RWPE2 (cell line): ENCODE data around the gene LNPK.

ENCODE experiments used
- ATAC-seq: fragments of 200-7000 bp; cut with Tn5 transposase; 3 replicates; pipeline ENCODE4 v1.9.1; 2021; ENCODE audit warnings: low read depth
- DNase-seq: peaks from one replicate; pipeline ENCODE4 v3.0.0-alpha.2; 2020; ENCODE audit warnings: low spot score
- H3K27ac ChIP-seq: fragments of 450-650 bp; 2 replicates; pipeline ENCODE4 v1.5.1; 2017; ENCODE audit warnings: mild to moderate bottlenecking; ENCODE audit not compliant: poor library complexity, severe bottlenecking
- H3K27me3 ChIP-seq: fragments of 250-450 bp; sonication (Bioruptor Pico); 2 replicates; pipeline ENCODE4 v1.5.1; 2021; ENCODE audit warnings: mild to moderate bottlenecking, moderate library complexity; ENCODE audit not compliant: insufficient read depth, poor library complexity, severe bottlenecking
- H3K36me3 ChIP-seq: fragments of 250-450 bp; sonication (Bioruptor Pico); 2 replicates; pipeline ENCODE4 v1.5.1; 2020; ENCODE audit warnings: low read depth, mild to moderate bottlenecking, moderate library complexity
- H3K4me1 ChIP-seq: fragments of 250-450 bp; sonication (Bioruptor Pico); 2 replicates; pipeline ENCODE4 v1.5.1; 2021; ENCODE audit warnings: mild to moderate bottlenecking, moderate library complexity; ENCODE audit not compliant: insufficient read depth, poor library complexity, severe bottlenecking
- H3K4me3 ChIP-seq: fragments of 250-450 bp; sonication (Bioruptor Pico); 2 replicates; pipeline ENCODE4 v1.5.1; 2021; ENCODE audit warnings: mild to moderate bottlenecking, moderate library complexity; ENCODE audit not compliant: severe bottlenecking
- H3K9me3 ChIP-seq: fragments of 250-450 bp; sonication (Bioruptor Pico); 2 replicates; pipeline ENCODE4 v1.5.1; 2021; ENCODE audit warnings: mild to moderate bottlenecking, moderate library complexity; ENCODE audit not compliant: severe bottlenecking
- CTCF ChIP-seq: fragments of 450-650 bp; IDR thresholded peaks from one replicate; pipeline ENCODE4 v1.5.1; 2017; ENCODE audit warnings: mild to moderate bottlenecking, moderate library complexity; ENCODE audit not compliant: poor library complexity, severe bottlenecking

The LNPK gene

GRCh38 chr2:175892046-175892445 is 110.0 kb downstream of the LNPK start:
- no peak overlapping the region for H3K4me3 ChIP-seq
- DNase-seq, result no peak
- H3K36me3 ChIP-seq, result no peaks in the 10 kb centered on the region
- ATAC-seq, result no peak
- H3K27me3 ChIP-seq, result no peaks in the 10 kb centered on the region
- H3K27ac ChIP-seq, result no peak overlapping the region
- H3K4me1 ChIP-seq, result no peaks in the 10 kb centered on the region
- no peak for TF ChIP-seq CTCF
- H3K9me3 ChIP-seq, result no peaks in the 10 kb centered on the region

GRCh38 chr2:175890636-175891242 is 111.3 kb downstream of the LNPK start:
- Histone ChIP-seq H3K27ac (no peak overlapping the region), H3K36me3 (no peaks in the 10 kb centered on the region), H3K4me1 (no peaks in the 10 kb centered on the region), H3K4me3 (no peak overlapping the region), H3K27me3 (no peaks in the 10 kb centered on the region), H3K9me3 (no peaks in the 10 kb centered on the region)
- ATAC-seq, result no peak
- no peak for DNase-seq
- TF ChIP-seq CTCF, result no peak

- DNase-seq (no peak), ATAC-seq (no peak)
- no peak for TF ChIP-seq CTCF
- H3K36me3 ChIP-seq, result no peaks in the 10 kb centered on the region
- no peaks in the 10 kb centered on the region for H3K9me3 ChIP-seq
- H3K27me3 ChIP-seq, result no peaks in the 10 kb centered on the region
- H3K4me1 ChIP-seq, result no peaks in the 10 kb centered on the region
- H3K27ac ChIP-seq, result no peak overlapping the region
- H3K4me3 ChIP-seq, result no peak overlapping the region
These were observed 112.3 kb downstream of the LNPK start for GRCh38 chr2:175889701-175890302.

- H3K36me3 ChIP-seq, result no peaks in the 10 kb centered on the region
- no peak overlapping the region for H3K4me3 ChIP-seq
- no peak overlapping the region for H3K27ac ChIP-seq
- DNase-seq (no peak), ATAC-seq (no peak)
- H3K4me1 ChIP-seq, result no peaks in the 10 kb centered on the region
- H3K27me3 ChIP-seq, result no peaks in the 10 kb centered on the region
- no peak for TF ChIP-seq CTCF
- H3K9me3 ChIP-seq, result no peaks in the 10 kb centered on the region
These were observed 114.3 kb downstream of the LNPK start for GRCh38 chr2:175887776-175888175.

- Histone ChIP-seq H3K27ac (no peak overlapping the region), H3K4me3 (no peak overlapping the region), H3K27me3 (no peaks in the 10 kb centered on the region), H3K4me1 (no peaks in the 10 kb centered on the region), H3K9me3 (no peaks in the 10 kb centered on the region), H3K36me3 (no peaks in the 10 kb centered on the region)
- ATAC-seq, result no peak
- TF ChIP-seq CTCF, result no peak
- no peak for DNase-seq
These were observed 117.2 kb downstream of the LNPK start for GRCh38 chr2:175884697-175885393.
